K562 (cell line): ENCODE data around the gene NELL1. TPM values are rescaled to one million over a fixed set of nuclear protein-coding genes. Genes with fewer than 3 reads are reported as not detected.

Source experiments
- ATAC-seq: fragments of 200-7000 bp; cut with Tn5 transposase; 3 replicates; pipeline ENCODE4 v1.9.1; 2020; ENCODE audit warnings: moderate library complexity
- BruUV-seq: library from RNA; stranded (reverse); fragments of 400-500 nt; replicated peaks from 2 replicates; lab custom pipeline; 2021; lab: Mats Ljungman, UMichigan
- CTCF ChIA-PET: fragments of 300-600 bp; formaldehyde crosslinking; extraction: SDS; loops from one replicate; lab custom pipeline; 2021; ENCODE audit warnings: low intra/inter-chr PET ratio; lab: Yijun Ruan, JAX
- POLR2A ChIA-PET: fragments of 300-600, 350-650 bp; sonication (Branson Sonifier 250); formaldehyde crosslinking; extraction: SDS; loops from one replicate; lab custom pipeline; 2021; ENCODE audit warnings: antibody characterized with exemption, inconsistent platforms; lab: Yijun Ruan, JAX
- DNase-seq, 4 experiments: peaks; one replicate each; pipeline versions ENCODE4 v3.0.0 to v3.0.0-alpha.2; 2011 to 2018; ENCODE audit warnings: low spot score in 3 of 4, mixed read lengths in 3 of 4; ENCODE audit errors: extremely low read depth in 1 of 4
- FAIRE-seq: peaks from 2 replicates; lab custom pipeline; 2011; peaks lifted over from hg19 to GRCh38; lab: Jason Lieb, UNC
- H2AFZ ChIP-seq: 2 replicates; pipeline ENCODE4 v1.6.0; 2011; ENCODE audit warnings: low read depth, low read length, control low read depth, inconsistent platforms
- H3K27ac ChIP-seq: fragments of 200-600 bp; 3 replicates; pipeline ENCODE4 v1.8.0; 2011; ENCODE audit warnings: low read depth, mild to moderate bottlenecking, control low read depth, inconsistent platforms, low read length, moderate library complexity, mixed read lengths; ENCODE audit errors: extremely low read depth
- H3K27me3 ChIP-seq, 2 experiments: fragments of 300-600 bp in 1 of 2; 2 replicates in 1 of 2; 3 replicates in 1 of 2; pipeline versions ENCODE4 v1.6.0 to v1.8.0; 2011; ENCODE audit warnings: inconsistent platforms in 2 of 2, low read length in 2 of 2, mild to moderate bottlenecking in 1 of 2, mixed read lengths in 1 of 2, moderate library complexity in 1 of 2; ENCODE audit not compliant: control insufficient read depth in 2 of 2, insufficient read depth in 2 of 2
- H3K36me3 ChIP-seq: fragments of 300-600 bp; 3 replicates; pipeline ENCODE4 v1.8.0; 2011; ENCODE audit warnings: mild to moderate bottlenecking, low read length, inconsistent platforms; ENCODE audit not compliant: control insufficient read depth, insufficient read depth
- H3K4me1 ChIP-seq, 2 experiments: fragments of 200-600 bp in 1 of 2; replicated peaks in 1 of 2; 2 replicates in 1 of 2; 3 replicates in 1 of 2; pipeline versions ENCODE4 v1.5.1 to v1.8.0; 2011; ENCODE audit warnings: inconsistent platforms in 2 of 2, low read length in 2 of 2, mild to moderate bottlenecking in 1 of 2, mixed read lengths in 1 of 2, moderate library complexity in 1 of 2; ENCODE audit not compliant: control insufficient read depth in 2 of 2, insufficient read depth in 2 of 2
- H3K4me2 ChIP-seq: 2 replicates; pipeline ENCODE4 v1.6.1; 2011; ENCODE audit warnings: low read length, control low read depth, inconsistent platforms, mixed read lengths; ENCODE audit not compliant: insufficient read depth
- H3K4me3 ChIP-seq: fragments of 200-600 bp; sonication (generic), shearing (Covaris generic); 2 replicates; pipeline ENCODE4 v1.5.1; 2016; ENCODE audit warnings: control low read depth, inconsistent platforms
- H3K79me2 ChIP-seq: fragments of 200-600 bp; 3 replicates; pipeline ENCODE4 v1.8.0; 2011; ENCODE audit warnings: low read length, inconsistent platforms; ENCODE audit not compliant: control insufficient read depth, insufficient read depth
- H3K9ac ChIP-seq, 2 experiments: 2 replicates each; pipeline versions ENCODE4 v1.6.0 to v1.6.1; 2011; ENCODE audit warnings: low read depth in 2 of 2, low read length in 2 of 2, control low read depth in 1 of 2, inconsistent platforms in 1 of 2, mild to moderate bottlenecking in 1 of 2, mixed read lengths in 1 of 2; ENCODE audit not compliant: insufficient read depth in 1 of 2
- H3K9me1 ChIP-seq: one replicate; pipeline ENCODE4 v1.6.0; 2011; ENCODE audit warnings: inconsistent platforms, mild to moderate bottlenecking, low read length, moderate library complexity; ENCODE audit not compliant: control insufficient read depth, insufficient read depth
- H3K9me3 ChIP-seq: replicated peaks from 2 replicates; pipeline ENCODE4 v1.5.1; 2011; ENCODE audit warnings: low read depth, low read length, inconsistent platforms; ENCODE audit not compliant: control insufficient read depth, insufficient read depth
- H4K20me1 ChIP-seq: replicated peaks from 2 replicates; pipeline ENCODE4 v1.6.1; 2011; ENCODE audit warnings: low read length, inconsistent platforms, mixed read lengths; ENCODE audit not compliant: control insufficient read depth, insufficient read depth
- ARID1B ChIP-seq: fragments of 450-650 bp; IDR thresholded peaks from 2 replicates; pipeline ENCODE4 v1.6.1; 2016; ENCODE audit warnings: antibody characterized with exemption, mild to moderate bottlenecking, inconsistent platforms
- FIP1L1 ChIP-seq: fragments of 200-400 bp; formaldehyde crosslinking; IDR thresholded peaks from 2 replicates; pipeline ENCODE4 v1.6.1; 2018; ENCODE audit warnings: mild to moderate bottlenecking, low read depth, low read length; ENCODE audit not compliant: poor library complexity, severe bottlenecking
- KAT2B ChIP-seq: IDR thresholded peaks from one replicate; pipeline ENCODE4 v1.6.1; 2012; ENCODE audit warnings: low read depth, mild to moderate bottlenecking, control low read depth, inconsistent platforms, low read length, moderate library complexity
- MCM3 ChIP-seq: fragments of 450-650 bp; IDR thresholded peaks from 2 replicates; pipeline ENCODE4 v1.6.1; 2016
- ZBTB17 ChIP-seq: fragments of 450-650 bp; formaldehyde crosslinking; IDR thresholded peaks from 2 replicates; pipeline ENCODE4 v1.4.0; 2020; ENCODE audit warnings: mild to moderate bottlenecking
- WGBS: fragments of 100-300 bp; shearing (Covaris generic); methylation state at CpG from one replicate; pipeline ENCODE4 v1.1.6; 2016; ENCODE audit warnings: low coverage, mixed read lengths; ENCODE audit not compliant: insufficient coverage; ENCODE audit errors: missing lambda C conversion rate; 5-methylcytosine and 5-hydroxymethylcytosine counted together
- in situ Hi-C: fragments of 300-500 bp; cut with MboI; formaldehyde crosslinking; loops from 4 replicates; pipeline ENCODE4 v1.15.0; 2018; ENCODE audit warnings: inconsistent platforms, mixed read lengths
- intact Hi-C: fragments of 100-400 bp; cut with micrococcal nuclease; formaldehyde crosslinking; loops from 2 replicates; pipeline ENCODE4 v1.14.2; 2022
- polyA plus RNA-seq, 8 experiments: library from polyadenylated mRNA; depleted of rRNA in 4 of 8; stranded (reverse) in 5 of 8; unstranded in 3 of 8; fragments of >200 nt; fragmentation: Nextera tagmentation in 2 of 8; fragmentation: Illumina TruSeq in 1 of 8; extraction: Ambion mirVana in 2 of 8; extraction: Trizol in 1 of 8; gene quantifications; 2 replicates each; pipeline versions ENCODE4 v1.2.1 to v1.2.3, GENCODE V29; 2011 to 2014; ENCODE audit warnings: inconsistent platforms in 1 of 8, missing spikeins in 1 of 8
- total RNA-seq, 7 experiments: library from RNA; depleted of rRNA in 6 of 7; stranded (reverse); fragments of >200 nt in 6 of 7; fragmentation: Illumina TruSeq in 2 of 7; extraction: Trizol in 2 of 7; gene quantifications; 2 replicates each; pipeline versions ENCODE4 v1.2.1 to v1.2.3, GENCODE V29; 2011 to 2021; ENCODE audit warnings: low replicate concordance in 1 of 7
- TF ChIP-seq, protein P1 (sequence below): sonication (generic); formaldehyde crosslinking; IDR thresholded peaks from 2 replicates; pipeline ENCODE4 v1.8.1; 2023; ENCODE audit warnings: missing genetic modification reagents, mild to moderate bottlenecking, borderline replicate concordance
- TF ChIP-seq, protein P2 (sequence below): fragments of 450-650 bp; formaldehyde crosslinking; IDR thresholded peaks from 2 replicates; pipeline ENCODE4 v1.4.0; 2020; ENCODE audit warnings: mild to moderate bottlenecking, mixed read lengths
- TF ChIP-seq, protein P3 (sequence below): sonication (generic); formaldehyde crosslinking; IDR thresholded peaks from 2 replicates; pipeline ENCODE4 v1.8.0; 2022; ENCODE audit warnings: mild to moderate bottlenecking, missing genetic modification reagents

The NELL1 gene
- total and polyA plus RNA-seq, 9 of the 15 experiments (the other 6 are each of a cell fraction or from before 2014, with no cell fraction given): not detected

DNA sequence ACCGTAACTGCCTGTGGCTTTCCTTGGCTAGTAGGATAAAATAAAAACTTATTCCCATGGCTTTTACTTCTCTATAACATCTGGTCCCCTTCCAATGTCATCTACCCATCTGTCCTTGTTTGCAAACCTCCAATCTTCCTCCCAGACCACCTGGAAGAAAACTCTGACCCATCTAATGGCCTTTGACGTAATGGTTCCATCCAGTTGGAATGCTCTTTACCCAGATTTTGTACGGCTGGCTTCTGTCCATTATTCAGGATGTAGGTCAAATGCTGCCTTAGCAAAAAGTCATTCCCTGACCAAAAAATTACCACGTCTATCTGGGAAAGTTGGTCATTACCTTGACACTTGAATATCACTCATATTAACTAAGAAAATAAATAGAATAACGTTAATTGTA, 945.6 kb downstream of the NELL1 start:
- Histone ChIP-seq H3K4me2 (no peak overlapping the region), H3K4me3 (no peak overlapping the region), H3K27me3 (no peaks in the 10 kb centered on the region), H3K9ac (no peak overlapping the region), H3K4me1 (no peaks in the 10 kb centered on the region)
- no peak for FAIRE-seq
- no TSS peak for BruUV-seq
- no peak for DNase-seq
- POLR2A ChIA-PET: interaction anchor here (1.0 kb wide), 1 partner anchor 32 kb away, joined by 3 read pairs; no protein-coding TSS in a partner anchor
- intact Hi-C loops: no loop called here
- TF ChIP-seq MCM3: no peak
- TF ChIP-seq ARID1B: no peak
- TF ChIP-seq, protein P1, sequence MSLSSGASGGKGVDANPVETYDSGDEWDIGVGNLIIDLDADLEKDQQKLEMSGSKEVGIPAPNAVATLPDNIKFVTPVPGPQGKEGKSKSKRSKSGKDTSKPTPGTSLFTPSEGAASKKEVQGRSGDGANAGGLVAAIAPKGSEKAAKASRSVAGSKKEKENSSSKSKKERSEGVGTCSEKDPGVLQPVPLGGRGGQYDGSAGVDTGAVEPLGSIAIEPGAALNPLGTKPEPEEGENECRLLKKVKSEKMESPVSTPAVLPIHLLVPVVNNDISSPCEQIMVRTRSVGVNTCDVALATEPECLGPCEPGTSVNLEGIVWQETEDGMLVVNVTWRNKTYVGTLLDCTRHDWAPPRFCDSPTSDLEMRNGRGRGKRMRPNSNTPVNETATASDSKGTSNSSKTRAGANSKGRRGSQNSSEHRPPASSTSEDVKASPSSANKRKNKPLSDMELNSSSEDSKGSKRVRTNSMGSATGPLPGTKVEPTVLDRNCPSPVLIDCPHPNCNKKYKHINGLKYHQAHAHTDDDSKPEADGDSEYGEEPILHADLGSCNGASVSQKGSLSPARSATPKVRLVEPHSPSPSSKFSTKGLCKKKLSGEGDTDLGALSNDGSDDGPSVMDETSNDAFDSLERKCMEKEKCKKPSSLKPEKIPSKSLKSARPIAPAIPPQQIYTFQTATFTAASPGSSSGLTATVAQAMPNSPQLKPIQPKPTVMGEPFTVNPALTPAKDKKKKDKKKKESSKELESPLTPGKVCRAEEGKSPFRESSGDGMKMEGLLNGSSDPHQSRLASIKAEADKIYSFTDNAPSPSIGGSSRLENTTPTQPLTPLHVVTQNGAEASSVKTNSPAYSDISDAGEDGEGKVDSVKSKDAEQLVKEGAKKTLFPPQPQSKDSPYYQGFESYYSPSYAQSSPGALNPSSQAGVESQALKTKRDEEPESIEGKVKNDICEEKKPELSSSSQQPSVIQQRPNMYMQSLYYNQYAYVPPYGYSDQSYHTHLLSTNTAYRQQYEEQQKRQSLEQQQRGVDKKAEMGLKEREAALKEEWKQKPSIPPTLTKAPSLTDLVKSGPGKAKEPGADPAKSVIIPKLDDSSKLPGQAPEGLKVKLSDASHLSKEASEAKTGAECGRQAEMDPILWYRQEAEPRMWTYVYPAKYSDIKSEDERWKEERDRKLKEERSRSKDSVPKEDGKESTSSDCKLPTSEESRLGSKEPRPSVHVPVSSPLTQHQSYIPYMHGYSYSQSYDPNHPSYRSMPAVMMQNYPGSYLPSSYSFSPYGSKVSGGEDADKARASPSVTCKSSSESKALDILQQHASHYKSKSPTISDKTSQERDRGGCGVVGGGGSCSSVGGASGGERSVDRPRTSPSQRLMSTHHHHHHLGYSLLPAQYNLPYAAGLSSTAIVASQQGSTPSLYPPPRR (CRISPR knock-in tag): no peak
- no peak for TF ChIP-seq ZBTB17 (CRISPR knock-in tag)
- TF ChIP-seq, protein P2, sequence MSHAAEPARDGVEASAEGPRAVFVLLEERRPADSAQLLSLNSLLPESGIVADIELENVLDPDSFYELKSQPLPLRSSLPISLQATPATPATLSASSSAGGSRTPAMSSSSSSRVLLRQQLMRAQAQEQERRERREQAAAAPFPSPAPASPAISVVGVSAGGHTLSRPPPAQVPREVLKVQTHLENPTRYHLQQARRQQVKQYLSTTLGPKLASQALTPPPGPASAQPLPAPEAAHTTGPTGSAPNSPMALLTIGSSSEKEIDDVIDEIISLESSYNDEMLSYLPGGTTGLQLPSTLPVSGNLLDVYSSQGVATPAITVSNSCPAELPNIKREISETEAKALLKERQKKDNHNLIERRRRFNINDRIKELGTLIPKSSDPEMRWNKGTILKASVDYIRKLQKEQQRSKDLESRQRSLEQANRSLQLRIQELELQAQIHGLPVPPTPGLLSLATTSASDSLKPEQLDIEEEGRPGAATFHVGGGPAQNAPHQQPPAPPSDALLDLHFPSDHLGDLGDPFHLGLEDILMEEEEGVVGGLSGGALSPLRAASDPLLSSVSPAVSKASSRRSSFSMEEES (CRISPR knock-in tag): no peak
- TF ChIP-seq FIP1L1: no peak
- TF ChIP-seq KAT2B: no peak
- TF ChIP-seq, protein P3, sequence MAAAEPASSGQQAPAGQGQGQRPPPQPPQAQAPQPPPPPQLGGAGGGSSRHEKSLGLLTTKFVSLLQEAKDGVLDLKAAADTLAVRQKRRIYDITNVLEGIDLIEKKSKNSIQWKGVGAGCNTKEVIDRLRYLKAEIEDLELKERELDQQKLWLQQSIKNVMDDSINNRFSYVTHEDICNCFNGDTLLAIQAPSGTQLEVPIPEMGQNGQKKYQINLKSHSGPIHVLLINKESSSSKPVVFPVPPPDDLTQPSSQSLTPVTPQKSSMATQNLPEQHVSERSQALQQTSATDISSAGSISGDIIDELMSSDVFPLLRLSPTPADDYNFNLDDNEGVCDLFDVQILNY (CRISPR knock-in tag): no peak
- TF ChIP-seq, all 486 proteins: peak for 0
- Histone ChIP-seq H3K9me1 (no peaks in the 10 kb centered on the region), H4K20me1 (no peaks in the 10 kb centered on the region), H3K36me3 (no peaks in the 10 kb centered on the region), H3K9me3 (no peaks in the 10 kb centered on the region; the same call in 1 of the 2 replicates), H3K27ac (no peak overlapping the region), H2AFZ (no peak overlapping the region), H3K79me2 (no peaks in the 10 kb centered on the region)
- WGBS: 2% methylated on average over 5 of the region's 5 CpGs
- no peak for ATAC-seq
- CTCF ChIA-PET: no interaction called here
- in situ Hi-C loops: no loop called here
